HG03039 (cell line): ENCODE measurements around the gene SGCA.

ENCODE experiments used
- ATAC-seq: cut with Tn5 transposase; IDR thresholded peaks from one replicate; pipeline ENCODE4 v1.9.1; 2021; ENCODE audit warnings: mild to moderate bottlenecking, moderate library complexity; ENCODE audit not compliant: unreplicated experiment

The SGCA gene

DNA sequence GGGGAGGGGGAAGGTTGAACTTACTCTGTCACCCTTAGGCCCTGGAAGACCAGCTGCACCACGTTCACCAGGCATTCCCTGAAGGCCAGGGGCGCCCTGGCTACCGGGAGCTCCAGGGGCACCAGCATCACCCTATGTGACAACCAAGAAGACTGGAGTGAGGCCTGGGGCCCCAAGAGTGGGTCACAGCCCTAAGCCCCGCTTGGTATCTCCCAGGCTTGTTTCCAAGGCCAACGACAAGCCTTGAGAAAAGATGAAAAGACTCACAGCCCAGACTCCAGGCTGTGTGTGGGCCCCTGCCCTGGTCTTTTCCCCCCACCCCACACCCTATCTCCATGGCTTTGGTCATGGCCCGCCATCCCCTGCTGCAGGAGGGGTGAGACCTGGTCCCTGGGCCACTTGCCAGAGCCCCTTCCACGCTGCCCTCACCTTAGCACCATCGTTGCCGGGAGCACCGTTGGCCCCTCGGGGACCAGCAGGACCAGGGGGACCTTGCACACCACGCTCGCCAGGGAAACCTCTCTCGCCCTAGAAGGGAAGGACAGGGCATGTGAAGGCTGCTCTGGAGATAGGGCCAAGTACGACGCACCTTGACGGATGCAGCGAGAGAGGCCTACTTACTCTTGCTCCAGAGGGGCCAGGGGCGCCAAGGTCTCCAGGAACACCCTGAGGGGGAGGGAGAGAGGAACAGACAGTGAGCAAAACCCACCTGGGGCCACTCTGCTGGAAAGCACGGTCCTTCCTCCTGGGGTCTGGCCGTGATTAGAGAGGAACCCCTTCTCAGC lies 25.7 kb downstream of the SGCA start:
- no peak for ATAC-seq

DNA sequence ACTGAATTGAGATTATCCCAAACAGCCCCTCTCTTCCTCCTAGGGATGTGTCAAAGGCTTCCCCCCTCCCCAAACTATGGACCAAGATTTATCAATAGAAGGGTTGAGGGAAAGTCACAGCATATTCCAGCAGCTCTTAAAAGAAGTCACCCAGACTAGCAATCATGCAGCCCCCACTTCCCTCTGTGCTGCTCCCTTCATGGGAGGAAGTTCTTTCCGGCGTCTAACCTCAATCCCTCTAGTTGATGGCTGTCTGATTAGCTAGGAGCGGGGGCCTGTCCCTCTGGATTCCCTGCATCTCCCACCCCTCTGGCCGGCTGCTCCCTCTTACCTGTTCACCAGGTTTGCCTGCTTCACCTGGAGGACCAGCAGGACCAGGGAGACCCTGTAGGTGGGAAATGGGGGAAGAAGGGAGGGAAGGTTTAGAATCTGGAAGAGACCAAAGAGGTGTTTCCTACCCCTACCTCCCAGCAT lies 26.4 kb downstream of the SGCA start:
- ATAC-seq = no peak

DNA sequence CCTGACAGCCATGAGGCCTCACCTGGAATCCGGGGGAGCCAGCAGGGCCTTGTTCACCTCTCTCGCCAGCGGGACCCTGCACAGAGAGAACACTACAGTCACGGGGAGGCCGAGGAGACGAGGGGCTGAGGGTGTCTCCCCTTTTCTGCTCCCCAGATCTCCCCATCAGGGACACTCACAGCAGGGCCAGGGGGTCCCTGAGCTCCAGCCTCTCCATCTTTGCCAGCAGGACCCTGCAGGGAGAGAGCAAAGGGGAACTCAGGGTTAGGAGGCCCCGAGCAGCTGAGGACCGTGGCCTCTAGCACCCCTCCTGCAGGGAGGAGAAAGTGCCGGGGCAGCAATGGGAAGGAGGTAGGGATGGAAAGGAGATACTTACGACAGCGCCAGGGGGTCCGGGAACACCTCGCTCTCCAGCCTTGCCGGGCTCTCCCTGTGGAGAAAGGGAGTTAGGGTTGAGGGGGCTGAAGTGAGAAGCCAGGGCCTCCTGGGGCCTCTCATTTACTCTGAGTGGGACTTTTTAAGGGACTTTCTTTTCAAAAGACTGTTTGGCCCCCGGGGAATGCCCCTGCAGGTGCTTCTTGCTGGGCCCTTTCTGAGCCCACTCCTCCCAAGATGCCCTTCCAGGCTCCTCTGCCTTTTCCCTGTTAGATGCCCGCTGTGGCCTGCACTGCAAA lies 26.9 kb downstream of the SGCA start:
- no peak for ATAC-seq

DNA sequence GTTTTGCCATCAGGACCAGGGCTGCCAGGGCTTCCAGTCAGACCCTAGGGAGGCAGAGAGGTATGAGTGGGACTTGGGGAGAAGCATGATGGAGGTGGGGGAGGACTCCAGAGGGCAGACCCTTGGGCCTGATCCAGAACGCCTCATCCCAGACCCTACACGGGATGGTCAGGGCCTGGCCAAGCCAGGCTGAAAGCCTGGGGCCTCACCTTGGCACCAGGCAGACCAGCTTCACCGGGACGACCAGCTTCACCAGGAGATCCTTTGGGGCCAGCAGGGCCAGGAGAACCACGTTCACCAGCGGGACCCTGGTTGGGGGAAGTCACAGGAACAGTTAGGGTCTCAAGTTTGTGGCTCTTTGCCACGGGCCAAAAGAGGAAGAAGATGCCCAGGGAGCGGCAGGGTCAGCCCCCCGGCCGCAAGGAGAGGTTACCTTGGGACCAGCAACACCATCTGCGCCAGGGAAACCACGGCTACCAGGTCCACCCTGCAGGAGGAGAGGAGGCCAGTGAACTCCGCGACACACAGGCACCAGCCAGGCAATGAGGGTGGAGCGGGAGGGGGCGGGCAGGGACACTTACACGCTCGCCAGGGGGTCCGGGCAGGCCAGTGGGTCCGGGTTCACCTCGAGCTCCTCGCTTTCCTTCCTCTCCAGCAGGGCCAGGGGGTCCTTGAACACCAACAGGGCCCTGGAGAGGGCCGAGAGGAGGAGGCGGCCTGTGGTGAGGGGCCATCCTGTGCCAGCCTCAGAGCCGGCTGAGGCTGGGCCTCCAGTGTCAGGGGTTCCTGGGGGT lies 28.5 kb downstream of the SGCA start:
- ATAC-seq = no peak

DNA sequence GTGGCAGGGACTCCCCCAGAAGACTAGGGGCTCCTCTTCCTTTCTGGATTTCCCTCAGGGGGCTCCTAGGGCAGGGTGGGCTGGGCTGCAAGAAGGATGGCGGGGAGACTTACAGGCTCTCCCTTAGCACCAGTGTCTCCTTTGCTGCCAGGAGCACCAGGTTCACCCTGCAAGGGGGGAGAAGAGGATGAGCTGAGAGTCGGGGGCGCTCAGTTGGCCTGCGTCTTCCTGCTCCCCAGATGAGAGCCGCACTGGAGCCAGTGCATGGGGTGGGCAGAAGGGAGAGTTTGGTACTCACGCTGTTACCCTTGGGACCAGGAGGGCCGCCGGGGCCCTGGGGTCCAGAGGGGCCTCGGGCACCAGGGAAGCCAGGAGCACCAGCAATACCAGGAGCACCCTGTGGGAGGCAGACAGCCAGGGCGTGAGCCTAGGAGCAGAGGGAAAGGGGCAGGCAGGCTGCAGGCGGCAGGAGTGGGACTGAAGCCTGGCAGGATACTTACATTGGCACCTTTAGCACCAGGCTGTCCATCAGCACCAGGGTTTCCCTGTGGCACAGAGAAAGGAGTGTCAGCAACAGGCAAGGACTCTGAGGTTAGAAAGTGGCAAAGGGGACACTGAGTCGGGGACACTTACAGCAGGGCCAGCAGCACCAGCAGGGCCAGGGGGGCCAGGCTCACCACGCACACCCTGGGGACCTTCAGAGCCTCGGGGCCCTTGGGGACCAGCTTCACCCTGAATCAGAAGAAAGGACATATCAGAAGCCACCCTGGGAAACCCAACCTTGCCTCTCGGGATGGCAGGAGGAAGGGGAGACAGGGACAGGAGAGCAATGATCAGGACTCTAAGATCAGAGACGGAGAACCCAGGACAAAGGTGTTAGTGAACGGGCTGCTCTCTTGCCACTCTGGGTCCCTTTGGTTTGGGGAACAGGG lies 29.4 kb downstream of the SGCA start:
- ATAC-seq = no peak

DNA sequence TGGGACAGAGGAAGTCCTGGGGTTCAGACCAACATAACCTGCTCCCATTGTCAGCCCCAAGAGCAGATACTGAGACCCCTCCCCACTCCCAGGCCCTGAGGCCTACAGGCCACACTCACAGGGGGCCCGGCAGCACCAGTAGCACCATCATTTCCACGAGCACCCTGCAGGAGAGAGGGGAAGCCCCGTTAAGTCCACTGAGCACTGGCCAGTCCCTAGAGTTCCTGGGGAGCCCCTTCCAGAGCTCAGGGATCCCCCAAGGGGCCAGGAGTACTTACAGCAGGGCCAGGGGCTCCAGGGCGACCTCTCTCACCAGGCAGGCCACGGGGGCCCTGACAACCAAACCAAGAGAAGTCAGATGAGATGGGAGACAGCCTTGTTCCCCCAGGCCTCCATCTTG lies 30.2 kb downstream of the SGCA start:
- ATAC-seq = no peak

DNA sequence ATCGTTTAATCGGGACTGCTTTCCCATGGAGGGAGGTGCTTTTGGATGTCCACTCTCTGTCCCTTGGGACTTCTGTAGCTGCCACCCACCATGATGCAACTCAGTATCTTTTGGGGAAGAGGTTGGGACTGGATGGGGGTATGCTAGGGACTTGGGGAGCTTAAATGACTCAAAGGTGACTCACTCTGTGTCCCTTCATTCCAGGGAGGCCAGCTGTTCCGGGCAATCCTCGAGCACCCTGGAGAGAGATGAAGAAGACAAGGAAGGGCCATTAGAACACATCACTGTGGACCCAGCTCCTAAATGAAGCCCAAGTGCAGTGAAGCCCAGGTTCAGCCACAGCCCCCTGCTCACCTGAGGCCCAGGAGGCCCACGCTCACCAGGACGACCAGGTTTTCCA lies 31.0 kb downstream of the SGCA start:
- ATAC-seq = no peak

DNA sequence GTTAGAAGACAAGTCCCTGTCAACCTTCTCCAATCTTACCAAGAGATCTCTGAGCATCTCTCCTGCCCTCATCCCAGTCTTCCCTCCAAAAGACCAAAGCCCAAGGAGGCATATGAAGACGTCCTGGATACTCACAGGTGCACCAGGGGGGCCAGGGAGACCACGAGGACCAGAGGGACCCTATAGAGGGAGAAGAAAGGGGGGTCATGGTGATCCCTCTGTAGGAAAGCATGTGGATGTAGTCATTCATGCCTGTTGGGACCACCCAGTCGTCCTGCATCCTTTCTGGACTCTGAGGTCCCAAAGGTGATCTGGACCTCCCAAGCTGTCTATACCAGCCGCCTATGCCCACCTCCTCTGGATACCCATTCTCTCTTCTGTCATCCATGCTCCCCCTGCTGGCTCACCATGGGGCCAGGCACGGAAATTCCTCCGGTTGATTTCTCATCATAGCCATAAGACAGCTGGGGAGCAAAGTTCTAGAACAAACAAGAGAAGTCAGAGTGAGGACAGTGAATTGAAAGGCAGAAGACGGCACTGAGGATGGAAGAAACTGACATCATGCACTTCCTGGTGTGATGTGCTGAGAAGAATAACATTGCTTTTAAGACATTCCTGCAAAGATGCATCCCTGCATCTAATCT lies 32.3 kb downstream of the SGCA start:
- ATAC-seq = no peak

DNA sequence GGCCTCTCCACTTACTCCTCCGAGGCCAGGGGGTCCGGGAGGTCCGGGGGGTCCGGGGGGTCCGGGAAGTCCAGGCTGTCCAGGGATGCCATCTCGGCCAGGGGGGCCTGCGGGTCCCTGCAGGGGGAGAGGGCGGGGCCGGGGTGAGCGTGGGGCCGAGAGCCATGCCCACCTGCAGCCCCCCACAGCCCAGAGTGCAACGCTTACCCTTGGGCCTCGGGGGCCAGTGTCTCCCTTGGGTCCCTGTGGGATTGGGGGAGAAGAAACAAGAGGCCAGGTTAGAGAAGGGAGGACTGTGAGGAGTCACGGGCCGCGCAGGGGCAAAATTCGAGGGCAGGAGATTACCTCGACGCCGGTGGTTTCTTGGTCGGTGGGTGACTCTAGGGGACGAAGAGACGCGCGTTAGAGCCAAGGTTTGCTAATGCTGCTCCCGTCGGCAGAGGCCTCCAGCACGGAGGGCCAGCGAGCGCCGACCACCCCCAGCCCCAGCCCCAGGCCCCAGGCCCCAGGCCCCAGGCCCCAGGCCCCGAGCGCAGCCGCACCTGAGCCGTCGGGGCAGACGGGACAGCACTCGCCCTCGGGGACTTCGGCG lies 33.5 kb downstream of the SGCA start:
- no peak for ATAC-seq

DNA sequence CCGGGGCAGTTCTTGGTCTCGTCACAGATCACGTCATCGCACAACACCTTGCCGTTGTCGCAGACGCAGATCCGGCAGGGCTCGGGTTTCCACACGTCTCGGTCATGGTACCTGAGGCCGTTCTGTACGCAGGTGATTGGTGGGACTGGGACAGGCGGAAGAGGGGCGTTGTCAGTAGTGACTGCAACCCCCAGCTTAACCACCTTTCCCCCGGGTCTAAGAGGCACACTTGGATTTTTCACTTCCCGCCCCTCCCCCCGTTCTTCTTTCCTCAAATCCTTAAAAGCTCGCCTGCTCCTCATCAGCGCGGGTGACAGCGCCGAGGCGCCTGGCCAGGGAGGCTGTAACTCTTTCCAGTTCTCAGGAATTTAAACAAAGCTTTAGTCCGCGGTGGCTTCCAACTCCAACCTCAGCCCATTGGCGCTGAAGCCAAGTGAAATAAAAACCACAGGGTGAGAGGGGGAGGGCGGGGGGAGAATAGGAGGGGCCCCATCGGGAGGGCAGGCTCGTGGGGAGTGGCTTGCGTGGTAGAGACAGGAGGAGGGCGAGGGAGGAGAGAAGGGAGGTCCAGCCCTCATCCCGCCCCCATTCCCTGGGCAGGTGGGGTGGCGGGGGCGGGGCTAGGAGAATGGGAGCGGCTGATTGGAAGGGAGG lies 34.1 kb downstream of the SGCA start:
- ATAC-seq = no peak

DNA sequence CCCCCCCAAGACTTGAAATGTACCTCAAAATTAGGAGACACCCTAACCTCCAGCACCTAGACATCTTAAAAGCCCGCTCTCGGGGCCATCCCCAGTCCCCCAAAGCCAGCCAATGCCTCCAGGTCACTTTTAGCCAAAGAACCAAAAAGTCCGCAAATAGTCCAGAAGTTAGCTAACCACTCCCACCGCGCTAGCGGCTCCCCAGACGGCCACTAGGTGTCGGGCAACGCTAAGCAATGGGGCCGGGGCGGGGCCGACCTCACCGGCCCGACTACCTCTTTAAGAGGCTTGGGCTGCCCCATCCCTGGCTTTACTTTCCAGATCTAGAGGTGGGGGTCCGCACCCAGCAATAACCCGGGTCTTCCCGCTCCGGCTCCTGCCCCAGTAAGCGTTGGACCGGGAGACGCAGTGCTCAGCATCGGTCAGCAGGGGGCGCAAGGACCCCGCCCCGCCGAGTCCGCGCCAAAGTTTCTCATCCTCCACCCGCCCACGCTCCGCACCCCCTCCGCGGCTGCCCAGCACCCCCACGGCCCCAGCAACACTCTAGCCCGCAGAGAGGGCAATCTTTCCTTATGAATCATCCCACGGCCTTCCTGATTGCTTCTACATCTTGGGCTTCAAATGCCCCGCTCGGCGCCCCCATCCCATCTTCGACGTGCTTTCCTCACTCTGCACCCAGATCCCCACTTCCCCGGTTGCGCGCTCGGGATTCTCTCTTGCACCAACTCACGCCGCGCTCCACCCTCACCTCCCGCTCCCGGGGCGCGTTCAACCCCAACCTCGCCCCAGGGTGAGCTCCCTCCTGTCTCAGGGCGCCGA lies 34.9 kb downstream of the SGCA start:
- no peak for ATAC-seq

DNA sequence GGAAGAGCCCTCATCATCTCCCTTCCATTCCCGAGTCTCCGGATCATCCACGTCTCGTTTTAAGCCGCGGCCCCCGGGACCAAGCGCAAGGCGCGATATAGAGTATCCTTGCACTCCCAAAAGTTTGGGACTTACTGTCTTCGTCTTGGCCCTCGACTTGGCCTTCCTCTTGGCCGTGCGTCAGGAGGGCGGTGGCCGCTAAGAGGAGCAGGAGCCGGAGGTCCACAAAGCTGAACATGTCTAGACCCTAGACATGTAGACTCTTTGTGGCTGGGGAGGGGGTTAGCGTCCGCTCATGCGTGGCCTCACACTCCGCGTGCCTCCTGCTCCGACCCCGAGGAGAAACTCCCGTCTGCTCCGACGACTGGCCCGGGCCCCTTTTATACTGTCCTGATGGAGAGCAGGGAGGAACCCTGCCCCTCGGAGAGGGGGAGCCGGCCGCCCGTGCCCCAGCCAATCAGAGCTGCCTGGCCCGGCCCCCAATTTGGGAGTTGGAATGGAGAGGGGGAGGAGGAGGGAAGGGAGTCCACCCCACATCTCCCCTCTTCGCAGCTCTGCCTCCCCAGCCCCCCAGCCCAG lies 35.6 kb downstream of the SGCA start, which contains the start of gene COL1A1:
TSS of gene COL1A1 (minus strand) at position 356 of the 579 bp plus-strand sequence. CDS start at position 238, 118 bp downstream.
- ATAC-seq = no peak

DNA sequence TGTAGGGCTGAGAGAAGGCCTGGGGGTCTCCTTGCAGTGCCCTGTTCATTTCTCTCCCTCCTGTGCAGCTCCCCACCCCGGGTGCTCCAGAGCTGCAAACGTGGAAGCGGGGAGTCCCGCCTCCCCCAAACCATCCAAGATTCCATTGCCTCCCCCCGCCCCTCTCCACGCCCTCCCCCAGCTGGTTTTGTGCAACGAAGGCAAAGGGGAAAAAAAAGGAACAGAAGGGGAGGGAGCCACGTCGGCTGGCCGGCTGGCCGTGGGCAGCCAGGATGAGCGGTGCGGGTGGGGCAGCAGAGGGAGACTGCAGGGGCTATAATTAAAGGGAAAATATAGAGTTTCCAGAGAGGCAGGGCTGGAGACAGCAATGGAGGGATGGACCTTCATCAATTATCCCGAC lies 37.3 kb downstream of the SGCA start:
- no peak for ATAC-seq

DNA sequence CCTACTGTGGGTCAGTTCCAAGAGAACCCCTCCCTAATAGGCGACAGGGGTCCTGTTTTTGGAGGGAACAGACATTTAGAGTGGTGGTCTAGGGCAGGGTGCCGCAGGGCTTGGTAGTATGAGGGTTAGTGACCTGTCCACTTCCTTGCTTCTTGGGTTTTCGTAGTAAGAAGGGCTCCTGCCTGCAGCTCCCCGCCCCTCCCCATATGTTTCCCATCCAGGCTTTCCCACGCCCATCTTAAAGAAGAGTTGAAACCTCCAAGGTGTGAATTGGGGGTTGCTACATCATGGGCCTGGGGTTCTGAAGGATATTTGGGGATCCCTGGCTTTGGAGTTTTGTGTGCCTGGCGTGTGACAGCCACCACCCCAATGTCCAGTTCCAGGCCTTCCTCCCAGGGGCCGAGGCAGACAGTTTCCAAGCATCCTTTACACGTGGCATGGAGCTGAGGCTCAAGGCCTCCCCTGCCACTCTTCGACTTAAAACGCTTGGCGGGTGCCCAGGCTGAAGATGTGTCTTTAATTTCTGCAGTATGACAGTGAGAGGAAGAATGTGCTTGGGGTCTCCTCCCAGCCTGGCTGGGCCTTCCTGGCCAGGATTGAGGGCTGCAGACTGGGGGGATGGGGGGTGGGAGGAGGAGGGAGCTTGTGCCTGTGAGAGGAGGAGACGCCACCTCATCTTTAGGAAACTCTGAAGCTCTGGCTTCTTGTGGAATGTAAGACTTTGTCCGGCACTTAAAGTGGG lies 38.0 kb downstream of the SGCA start:
- ATAC-seq = no peak

DNA sequence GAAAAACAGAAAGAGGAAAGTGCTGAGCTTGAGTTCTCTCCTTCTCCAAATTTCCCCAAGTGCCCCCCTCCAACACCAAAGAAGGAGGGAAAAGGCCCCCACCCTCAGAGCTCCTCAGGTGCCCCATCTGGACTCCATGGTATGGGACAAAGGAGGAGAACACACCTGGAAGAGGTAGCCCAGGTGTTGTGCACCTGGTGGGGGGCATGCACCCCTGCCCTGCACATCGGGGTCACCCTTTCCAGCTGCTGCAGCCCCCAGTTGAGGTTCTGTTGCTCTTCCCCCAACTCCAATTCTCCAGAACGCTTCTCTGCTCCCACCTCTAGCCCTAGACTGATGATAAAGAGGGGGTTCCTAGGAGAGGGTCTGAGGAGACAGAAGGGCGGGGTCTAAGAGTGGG lies 38.6 kb downstream of the SGCA start:
- no peak for ATAC-seq

DNA sequence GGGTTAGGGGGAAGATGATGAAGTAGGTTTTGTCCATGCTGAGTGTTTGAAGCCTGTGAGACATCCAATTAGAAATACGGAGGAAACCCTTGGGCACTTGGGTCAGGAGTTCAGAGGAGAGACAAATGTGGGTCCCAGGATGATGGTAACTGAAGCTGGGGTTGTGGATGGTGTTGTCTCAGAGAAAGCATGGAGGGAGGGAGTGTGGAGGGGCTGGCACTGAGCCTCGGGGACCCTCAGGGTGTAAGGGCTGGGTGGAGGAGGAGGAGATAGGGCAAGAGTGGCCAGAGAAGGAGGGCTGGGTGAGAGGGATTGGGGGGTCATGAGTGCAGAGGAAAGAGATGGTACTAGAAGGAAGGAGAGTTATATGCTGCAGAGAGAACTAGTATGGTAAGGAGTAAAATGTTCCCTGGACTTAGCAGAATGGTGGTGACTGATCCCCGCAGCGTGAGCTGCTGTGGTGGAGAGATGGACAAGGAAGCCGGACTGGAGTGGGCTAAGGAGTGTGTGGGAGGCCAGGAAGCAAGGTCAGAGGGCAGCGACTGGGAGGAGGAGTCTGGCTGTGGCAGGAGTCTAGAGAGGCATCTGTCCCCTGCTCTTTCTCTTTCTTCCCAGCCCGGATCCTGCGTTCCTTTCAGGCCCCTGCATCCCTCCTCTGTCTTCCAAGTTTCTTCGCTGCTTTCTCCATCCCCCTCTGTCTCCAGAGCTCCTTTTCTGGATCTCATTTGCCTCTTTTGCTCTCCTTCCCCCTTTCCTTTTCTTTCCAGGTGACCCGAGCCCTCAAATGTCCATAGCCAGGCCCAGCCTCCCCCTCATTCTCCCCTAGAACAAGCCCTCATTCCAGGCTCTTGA lies 39.5 kb downstream of the SGCA start:
- no peak for ATAC-seq
